GM18517 (cell line): Measurements from ENCODE around the gene RNF157.

Source experiments
- ATAC-seq: cut with Tn5 transposase; IDR thresholded peaks from one replicate; pipeline ENCODE4 v1.9.1; 2021; ENCODE audit warnings: mild to moderate bottlenecking, moderate library complexity; ENCODE audit not compliant: unreplicated experiment

The RNF157 gene

DNA sequence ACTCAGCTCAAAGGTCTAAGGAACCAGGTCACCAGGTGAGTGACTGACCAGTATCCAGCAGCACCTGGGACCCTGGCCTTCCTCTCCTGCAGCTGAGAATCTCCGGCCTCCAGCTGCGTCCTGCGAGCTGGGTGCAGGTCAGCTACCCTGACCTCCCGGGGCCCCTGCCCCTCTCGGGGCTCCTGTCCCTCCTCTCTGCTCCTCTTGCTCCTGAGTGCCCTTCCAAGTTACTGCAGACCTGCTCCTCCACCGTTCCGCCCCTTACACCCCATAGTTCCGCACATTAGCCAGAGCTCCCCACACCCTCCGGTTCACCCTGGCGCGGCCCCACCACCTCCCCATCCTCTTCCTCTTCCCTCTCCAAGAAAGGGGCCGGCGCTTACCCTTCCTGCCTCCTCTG is 109.8 kb downstream of the RNF157 start:
- ATAC-seq: no peak

DNA sequence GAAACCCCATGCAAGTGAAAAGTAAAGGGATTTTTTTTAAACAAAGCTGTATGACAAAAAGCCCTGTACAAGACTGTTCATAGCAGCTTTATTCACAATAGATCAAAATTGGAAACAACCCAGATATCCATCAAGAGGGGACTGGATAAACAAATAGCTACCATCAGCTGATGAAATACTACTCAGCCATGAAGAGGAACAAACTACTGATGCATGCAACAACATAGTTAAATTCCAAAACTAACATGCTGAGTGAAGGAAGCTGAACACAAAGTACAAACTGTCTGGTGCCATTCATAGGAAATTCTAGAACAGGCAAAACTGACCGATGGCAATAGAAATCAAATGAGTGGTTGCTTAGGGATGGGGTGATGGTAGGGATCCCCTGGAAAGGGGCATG is 114.4 kb downstream of the RNF157 start:
- ATAC-seq: no peak

DNA sequence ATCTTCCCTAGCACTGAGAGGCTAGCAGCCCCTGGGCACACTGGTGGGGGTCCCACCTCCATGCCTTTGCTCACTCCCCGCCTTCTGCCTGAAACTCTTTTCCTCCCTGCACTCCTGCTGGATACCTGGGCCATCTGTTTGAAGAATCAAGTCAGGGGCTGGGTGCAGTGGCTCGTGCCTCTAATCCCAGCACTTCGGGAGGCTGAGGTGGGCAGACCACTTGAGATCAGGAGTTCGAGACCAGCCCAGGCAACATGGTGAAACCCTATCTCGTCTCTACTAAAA is 115.0 kb downstream of the RNF157 start:
- ATAC-seq: no peak

DNA sequence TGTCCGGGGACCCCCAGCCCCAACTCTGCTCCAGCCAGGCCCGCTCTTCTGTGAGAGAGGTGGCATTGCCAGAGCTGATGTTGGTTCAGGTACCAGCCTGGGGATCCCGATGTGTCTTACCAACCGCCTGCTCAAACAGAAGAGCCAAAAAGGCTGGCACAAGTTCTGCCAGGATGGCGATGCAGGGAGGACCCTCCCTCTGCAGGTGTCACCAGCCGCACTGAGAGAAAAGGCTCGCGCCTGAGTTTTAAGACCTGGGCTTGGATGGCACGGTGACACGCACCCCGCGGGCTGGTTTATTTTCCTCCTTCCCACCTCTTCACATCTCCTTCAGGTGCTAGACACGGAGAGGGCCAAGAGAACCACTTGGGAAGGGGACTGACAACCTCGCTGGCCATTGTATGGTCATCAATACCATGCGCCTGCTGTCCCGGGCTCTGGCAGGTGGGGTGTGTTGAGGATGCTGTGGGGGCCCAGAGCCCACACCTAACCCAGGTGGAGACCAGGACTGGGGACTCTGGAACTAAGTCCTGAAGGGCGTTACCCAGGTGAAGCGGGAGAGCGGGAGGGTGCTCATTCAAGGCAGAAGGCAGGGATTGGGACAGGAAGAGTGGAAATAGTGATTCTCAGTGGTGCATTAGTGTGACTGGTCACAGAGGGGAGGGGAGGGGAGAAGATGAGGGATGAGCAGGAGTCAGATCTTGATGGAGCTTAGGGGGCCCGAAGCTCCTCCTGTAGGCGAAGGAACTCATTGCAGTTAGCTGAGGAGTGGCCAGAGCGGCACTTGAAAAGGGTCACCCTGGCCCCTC is 115.5 kb downstream of the RNF157 start:
- no peak for ATAC-seq

DNA sequence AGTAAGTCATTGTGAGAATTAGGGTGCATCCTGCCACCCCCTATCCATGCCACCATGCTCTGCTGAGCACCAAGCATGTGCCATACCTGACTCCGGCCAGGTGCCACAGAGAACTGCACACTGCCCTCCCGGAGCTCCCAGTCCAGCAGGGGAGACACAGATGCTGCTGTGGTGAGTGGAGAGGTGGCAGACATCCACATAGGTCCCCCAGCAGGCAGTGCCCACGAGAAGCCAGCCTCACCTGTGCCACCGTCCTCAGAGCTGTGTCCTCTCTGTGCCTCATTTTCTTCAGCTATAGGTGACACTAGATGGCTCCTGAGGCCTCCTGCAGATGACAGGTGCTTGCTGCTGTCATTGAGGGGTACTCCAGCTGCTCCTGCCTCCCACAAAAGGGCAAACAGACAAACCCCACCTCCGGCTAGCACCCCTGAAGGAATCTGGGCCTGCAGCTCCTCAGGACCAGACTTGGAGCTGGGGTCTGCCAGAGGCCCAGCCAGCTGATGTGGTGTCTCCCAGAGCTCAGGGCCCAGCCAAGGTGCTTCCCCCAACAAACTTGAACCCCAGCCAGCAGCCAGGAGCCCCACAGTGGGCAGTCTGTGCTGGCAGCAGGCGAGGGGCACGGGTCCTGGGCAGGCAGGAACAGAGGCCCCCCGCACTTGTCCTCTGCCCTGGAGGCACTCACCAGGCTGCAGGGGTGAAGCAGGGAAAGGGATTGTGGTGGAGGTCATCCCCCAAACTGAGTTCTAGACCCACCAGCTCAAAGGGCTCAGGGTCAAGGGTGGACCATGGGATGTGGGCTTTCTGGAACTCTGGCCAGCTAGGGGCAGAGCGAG is 116.3 kb downstream of the RNF157 start:
- no peak for ATAC-seq

DNA sequence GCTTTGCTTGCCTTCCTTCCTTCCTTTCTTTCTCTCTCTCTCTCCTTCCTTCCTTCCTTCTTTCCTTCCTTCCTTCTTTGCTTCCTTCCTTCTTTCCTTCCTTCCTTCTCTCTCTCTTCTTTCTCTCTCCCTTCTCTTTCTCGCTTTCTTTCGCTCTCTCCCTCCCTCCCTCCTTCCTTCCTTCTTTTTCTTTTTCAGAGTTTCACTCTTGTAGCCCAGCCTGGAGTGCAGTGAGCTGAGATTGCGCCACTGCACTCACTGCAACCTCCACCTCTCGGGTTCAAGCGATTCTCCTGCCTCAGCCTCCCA is 117.1 kb downstream of the RNF157 start:
- no peak for ATAC-seq

DNA sequence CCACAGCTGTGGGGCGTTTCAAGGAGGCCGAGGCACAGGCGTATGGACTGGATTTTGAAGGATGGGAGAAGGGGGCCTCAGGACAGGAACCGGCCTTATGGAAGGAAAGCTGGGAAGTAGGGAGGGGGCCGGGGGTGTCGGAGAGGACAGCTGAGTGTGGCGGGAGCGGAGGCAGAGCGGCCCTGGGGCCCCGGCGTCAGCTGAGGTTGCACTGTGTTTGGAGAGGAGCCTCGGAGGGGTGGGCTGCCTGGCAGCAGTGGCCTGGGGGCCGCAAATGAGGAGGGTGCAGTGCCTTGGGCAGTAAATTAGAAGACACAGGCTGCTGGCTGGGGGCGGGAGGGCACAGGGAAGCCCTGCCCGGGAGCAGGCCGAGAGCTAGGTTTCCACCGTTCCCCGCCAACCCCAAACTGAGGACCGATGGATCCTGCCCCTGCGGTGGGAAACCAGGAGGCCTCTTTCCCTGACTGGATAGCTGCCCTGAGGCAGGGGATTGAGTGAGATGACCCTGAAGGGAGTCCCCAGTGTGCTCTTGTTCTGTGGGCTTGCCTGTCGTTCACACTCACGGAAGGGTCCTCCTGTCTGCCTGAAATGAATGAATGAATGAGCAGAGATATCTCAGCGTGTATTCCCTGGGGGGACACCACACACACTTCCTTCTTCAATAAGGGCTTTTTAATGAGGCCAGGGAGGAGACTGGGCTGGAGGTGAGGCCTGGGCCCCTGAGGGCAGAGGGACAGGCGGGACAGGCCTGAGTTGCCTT is 117.7 kb downstream of the RNF157 start:
- no peak for ATAC-seq

DNA sequence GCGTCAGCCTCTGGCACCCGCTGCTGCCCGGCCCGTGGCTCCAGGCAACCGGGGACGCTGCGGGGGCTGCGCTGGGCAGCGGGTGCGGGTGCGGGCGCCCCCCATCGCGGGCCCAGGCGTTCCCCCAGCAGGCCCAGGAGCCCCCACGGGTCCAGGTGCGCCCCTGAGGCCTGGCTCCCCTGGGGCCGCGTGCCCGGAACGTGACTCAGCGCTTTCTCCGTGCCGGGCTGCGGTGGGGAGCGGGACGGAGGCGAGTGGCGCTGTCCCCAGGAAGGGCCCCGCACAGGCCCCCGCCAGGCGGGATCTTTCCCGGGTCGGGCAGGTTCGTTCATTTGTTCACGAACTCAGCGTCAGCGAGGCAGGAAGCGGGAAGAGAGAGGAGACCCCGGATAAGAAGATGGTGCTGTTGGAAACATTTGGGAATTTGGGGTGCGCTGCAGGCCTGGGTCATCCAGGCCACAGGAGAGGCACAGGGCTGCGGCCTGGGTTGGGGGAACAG is 118.3 kb downstream of the RNF157 start:
- no peak for ATAC-seq

DNA sequence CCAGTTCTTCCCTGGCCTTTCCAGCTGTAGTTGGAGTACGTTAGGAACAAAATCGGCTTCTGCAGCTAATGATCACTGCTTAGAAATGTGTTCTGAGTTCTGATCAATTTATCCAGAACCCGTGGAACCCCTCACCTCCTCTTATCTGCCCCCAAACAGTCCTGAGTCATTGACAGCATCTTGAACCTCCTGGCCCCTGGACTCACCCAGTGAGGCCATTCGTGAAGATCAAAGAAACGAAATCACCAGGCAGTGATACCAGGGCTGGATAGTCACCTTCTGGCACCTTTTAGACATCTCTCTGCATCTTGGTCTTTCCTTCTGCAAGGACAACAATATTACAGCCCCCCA is 119.7 kb downstream of the RNF157 start:
- no peak for ATAC-seq

DNA sequence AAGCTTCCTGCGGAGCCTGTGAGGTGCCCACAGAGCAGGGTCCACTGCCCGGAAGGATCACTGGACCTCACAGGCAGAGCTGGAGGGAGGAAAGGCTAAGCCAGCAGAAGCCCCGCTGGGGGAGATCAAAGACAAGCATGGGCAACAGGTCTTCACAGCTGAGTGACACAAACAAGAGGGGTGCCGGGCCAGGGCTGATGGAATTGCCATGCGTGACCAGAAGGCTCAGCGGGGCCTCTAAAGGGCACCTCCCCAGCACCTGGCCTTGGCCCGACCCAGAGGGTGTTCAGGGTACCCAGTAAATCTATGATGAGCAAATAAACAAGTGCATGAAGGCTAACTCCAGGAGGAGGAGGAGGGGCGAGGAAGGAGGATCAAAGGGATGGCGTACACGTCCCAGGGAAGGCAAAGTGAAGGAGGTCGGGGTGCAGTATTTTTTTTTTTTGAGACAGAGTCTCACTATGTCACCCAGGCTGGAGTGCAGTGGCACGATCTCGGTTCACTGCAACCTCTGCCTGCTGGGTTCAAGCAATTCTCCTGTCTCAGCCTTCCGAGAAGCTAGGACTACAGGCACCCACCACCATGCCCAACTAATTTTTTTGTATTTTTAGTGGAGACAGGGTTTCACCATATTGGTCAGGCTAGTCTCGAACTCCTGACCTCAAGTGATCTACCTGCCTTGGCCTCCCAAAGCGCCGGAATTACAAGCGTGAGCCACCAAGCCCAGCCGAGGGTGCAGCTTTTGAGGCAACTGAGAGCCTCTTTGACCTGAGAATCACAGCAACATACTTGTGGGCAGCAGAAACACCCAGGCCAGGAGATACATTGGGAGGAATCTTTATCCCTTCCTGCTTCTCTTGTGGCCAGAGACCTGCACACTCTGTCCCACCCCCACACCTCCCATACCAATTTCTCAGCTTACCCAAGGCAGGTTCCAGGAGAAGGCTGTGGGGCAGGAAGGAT is 120.6 kb downstream of the RNF157 start:
- no peak for ATAC-seq

DNA sequence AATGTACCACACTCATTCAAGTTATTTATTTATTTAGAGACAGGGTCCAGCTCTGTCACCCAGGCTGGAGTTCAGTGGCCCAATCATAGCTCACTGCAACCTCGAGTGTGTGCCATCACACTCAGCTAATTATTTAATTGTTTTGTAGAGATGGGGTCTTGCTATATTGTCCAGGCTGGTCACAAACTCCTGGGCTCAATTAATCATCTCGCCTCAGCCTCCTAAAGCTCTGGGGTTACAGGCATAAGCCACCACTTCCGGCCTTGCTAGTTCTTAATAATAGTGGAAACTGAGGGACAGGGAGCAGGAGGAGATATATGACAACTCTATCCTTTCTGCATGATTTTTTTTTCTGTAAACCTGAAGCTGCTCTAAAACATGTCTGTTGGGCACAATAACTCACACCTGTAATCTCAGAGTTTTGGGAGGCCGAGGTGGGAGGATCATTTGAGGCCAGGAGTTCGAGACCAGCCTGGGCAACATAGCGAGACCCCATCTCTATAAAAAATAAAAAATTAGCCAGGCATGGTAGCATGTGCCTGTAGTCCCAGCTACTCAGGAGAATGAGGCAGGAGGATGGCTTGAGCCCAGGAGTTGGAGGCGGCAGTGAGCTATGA is 125.0 kb downstream of the RNF157 start:
- ATAC-seq: no peak

DNA sequence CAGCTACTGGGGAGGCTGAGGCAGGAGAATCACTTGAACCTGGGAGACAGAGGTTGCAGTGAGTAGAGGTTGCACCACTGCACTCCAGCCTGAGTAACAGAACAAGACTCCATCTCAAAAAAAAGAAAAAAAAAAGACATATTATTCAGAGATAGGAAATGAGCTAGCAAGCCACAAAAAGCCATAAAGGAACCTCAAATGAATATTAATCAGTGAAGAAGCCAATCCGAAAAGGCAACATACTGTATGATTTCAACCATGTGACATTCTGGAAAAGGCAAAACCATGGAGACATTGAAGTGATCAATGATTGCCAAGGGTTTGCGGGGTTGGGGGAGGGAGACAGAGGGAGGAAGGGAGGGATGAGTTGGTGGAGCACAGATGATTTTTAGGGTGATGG is 128.3 kb downstream of the RNF157 start:
- ATAC-seq: no peak

DNA sequence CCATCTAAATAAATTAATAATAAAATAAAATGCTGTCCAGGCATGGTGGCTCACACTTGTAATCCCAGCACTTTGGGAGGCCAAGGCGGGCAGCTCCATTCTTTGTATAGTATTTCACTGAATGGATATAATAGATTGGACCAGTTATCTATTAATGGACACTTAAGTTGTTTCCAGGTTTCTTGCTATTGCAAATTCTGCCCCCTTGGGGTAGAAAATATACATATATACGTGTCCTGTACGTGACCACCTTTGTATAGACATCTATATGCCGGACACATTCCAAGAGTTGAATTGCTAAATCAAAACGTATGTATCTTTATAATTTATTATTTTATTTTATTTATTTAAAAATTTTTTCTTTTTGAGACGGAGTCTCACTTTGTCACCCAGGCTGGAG is 132.8 kb downstream of the RNF157 start:
- no peak for ATAC-seq

DNA sequence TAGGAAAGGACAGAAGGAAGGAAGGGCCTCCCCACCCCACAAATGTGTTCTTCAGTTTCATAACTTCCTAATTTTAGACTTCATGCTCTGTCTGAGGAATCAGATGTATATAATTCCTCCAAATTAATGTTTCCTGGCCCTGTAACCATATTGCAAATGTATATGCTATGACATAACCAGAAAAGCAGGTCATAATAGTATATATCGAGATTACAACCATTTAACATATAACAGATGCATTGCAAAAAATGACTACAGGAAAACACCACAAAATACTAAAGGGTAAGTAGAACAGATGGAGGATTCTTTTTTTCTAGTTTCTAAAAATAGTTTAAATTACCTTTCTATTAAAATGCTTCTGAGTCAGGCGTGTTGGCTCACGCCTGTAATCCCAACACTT is 133.6 kb downstream of the RNF157 start:
- ATAC-seq: no peak

DNA sequence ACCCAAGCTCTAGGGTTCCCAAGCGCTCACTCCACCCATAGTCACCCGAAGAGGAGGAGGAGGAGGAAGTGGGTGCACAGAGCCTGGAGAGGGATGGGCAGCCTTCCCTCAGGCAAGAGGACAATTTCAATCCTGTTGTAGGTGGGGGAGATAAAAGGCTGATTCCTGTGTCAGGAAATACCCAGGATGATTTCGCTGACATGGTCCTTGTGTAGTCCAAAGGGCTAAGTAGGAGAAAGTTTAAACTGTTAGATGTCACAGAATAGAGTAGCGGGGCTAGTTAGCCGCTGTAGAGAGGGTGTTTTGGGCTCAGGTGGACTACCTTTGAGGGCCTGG is 135.4 kb downstream of the RNF157 start:
- no peak for ATAC-seq

DNA sequence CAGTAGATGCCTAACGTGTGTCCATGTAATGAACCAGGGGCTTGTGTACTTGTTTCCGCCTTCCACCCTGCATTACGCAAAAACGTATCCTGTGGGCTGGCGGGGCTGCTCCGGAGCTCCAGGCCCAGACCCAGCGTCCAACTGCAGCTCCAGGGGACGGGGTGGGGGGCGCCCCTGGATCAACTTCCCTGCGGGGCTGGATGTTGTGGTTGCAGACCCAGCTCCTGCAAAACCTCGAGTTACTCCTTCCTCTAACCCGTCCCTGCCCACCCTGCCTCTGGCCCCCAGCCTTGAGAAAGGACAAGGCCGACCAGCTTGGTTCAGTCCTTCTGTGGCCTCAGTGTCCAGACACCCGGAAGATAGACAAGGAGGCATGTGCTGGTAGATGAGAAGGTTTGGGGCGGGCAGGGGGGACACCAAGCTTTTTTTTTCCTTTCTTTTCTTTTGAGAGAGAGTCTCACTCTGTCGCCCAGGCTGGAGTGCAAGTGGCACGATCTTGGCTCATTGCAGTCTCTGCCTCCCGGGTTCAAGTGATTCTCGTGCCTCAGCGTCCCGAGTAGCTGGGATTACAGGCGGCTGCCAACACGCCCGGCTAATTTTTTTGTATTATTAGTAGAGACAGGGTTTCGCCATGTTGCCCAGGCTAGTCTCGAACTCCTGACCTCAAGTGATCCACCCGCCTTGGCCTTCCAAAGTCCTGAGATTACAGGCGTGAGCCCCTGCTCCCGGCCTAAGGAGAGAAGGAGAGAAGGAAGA is 136.0 kb downstream of the RNF157 start:
- no peak for ATAC-seq

DNA sequence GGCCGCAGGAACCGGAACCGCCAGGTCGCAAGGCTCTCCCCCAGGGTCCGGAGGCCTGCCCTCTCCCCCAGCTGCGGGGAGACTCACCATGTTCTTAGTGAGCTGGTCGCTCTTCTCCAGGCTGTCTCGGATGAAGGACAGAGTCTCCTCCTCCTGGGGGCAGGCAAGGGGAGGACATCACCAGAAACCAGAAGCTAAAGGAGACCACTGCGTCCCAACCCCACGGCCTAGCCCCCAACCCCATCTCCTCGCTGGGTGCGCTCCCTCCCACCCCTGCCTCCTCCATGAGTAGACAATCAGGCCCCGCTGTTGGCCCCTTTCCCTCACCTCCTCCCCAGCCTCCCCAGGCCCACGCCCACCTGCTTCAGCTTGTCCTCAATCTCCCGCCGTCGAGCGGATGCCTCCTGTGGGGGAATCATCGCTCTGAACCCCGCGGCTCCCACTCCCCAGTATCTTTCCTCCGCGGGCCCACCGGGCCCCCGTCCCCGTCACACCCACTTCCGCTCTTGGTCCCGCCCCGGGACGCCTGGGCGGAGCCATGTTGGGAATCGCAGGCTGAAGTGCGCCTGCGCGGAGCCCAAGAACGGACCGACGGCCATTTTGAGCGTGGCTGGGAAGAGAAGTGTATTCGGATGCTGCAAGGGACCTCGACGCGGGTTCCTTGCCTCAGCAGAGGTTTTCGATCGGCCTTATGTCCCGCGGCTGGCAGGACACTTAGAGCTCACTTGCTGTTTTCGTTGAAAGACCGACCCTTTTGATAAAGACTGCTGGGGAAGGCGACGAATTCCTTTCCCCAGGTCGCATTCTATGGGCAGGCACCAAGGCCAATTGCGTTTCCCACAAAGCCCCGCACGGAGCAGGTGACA is 136.8 kb downstream of the RNF157 start, which contains the start of gene EXOC7:
TSS of gene EXOC7 (minus strand) at position 514 of the 866 bp plus-strand sequence. CDS start at position 419, 95 bp downstream.
- no peak for ATAC-seq

DNA sequence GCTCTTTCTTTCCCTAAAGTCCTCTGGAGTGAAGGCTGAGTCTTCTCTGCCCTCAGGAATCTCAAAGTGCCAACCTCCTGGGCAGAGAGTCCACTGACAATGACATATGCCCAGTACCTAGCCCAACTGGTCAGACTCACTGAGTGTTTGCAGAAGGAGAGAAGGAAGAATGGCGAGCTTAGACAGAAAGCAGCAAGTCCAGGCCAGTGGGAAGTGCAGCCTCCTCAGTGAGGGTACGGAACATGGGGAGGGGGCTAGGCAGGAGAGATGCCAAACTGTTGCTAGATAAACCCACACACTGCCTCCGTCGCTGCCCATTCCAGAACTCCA is 137.4 kb downstream of the RNF157 start:
- no peak for ATAC-seq
